HepG2 (cell line): ENCODE data around the gene MRPL38. TPM values are rescaled to one million over a fixed set of nuclear protein-coding genes. Genes with fewer than 3 reads are reported as not detected.

ENCODE experiments used
- CENPX ChIP-seq: sonication (generic); formaldehyde crosslinking; IDR thresholded peaks from 2 replicates; pipeline ENCODE4 v1.9.0; 2021; ENCODE audit warnings: mild to moderate bottlenecking, missing genetic modification reagents, moderate library complexity
- GABPB1 ChIP-seq: IDR thresholded peaks from 2 replicates; pipeline ENCODE4 v1.6.1; 2016; ENCODE audit warnings: mild to moderate bottlenecking, missing genetic modification reagents, moderate library complexity, missing compliant biosample characterization
- HNF4A ChIP-seq: sonication (generic); formaldehyde crosslinking; IDR thresholded peaks from 2 replicates; pipeline ENCODE4 v1.4.0; 2020; ENCODE audit warnings: missing genetic modification reagents
- HOXD1 ChIP-seq: sonication (generic); formaldehyde crosslinking; IDR thresholded peaks from 2 replicates; pipeline ENCODE4 v1.5.0; 2020; ENCODE audit warnings: missing genetic modification reagents
- KLF16 ChIP-seq, 2 experiments: sonication (generic) in 1 of 2; formaldehyde crosslinking in 1 of 2; IDR thresholded peaks; 2 replicates each; pipeline versions ENCODE4 v1.6.1 to v1.8.0; 2016 to 2023; ENCODE audit warnings: missing genetic modification reagents in 2 of 2, missing compliant biosample characterization in 1 of 2
- MIER2 ChIP-seq: IDR thresholded peaks from 2 replicates; pipeline ENCODE4 v1.6.1; 2016; ENCODE audit warnings: missing biosample characterization, missing genetic modification reagents
- RBM22 ChIP-seq: fragments of 200-400 bp; formaldehyde crosslinking; optimal IDR thresholded peaks from 2 replicates; pipeline ENCODE3; 2017; ENCODE audit warnings: mild to moderate bottlenecking, low read length, moderate library complexity
- RELA ChIP-seq: sonication (generic); formaldehyde crosslinking; IDR thresholded peaks from 2 replicates; pipeline ENCODE4 v1.4.0; 2020; ENCODE audit warnings: missing genetic modification reagents
- SAP130 ChIP-seq: IDR thresholded peaks from 2 replicates; pipeline ENCODE4 v1.6.1; 2016; ENCODE audit warnings: low read depth
- SP1 ChIP-seq, 2 experiments: fragments of 450-650 bp in 1 of 2; sonication (generic) in 1 of 2; formaldehyde crosslinking in 1 of 2; IDR thresholded peaks; 2 replicates each; pipeline versions ENCODE4 v1.4.0 to v1.6.1; 2016 to 2020; ENCODE audit warnings: missing genetic modification reagents in 1 of 2
- TEAD2 ChIP-seq: sonication (generic); formaldehyde crosslinking; IDR thresholded peaks from 2 replicates; pipeline ENCODE4 v1.9.0; 2021; ENCODE audit warnings: missing genetic modification reagents
- TFDP1 ChIP-seq: IDR thresholded peaks from 2 replicates; pipeline ENCODE4 v1.6.1; 2016; ENCODE audit warnings: missing compliant biosample characterization, missing genetic modification reagents, borderline replicate concordance
- ZNF138 ChIP-seq: sonication (generic); formaldehyde crosslinking; IDR thresholded peaks from 2 replicates; pipeline ENCODE4 v1.5.0; 2020; ENCODE audit warnings: mild to moderate bottlenecking, low read depth, missing genetic modification reagents
- ZNF343 ChIP-seq: sonication (generic); formaldehyde crosslinking; IDR thresholded peaks from 2 replicates; pipeline ENCODE4 v1.4.0; 2020; ENCODE audit warnings: mild to moderate bottlenecking, missing genetic modification reagents
- ZNF513 ChIP-seq: sonication (generic); formaldehyde crosslinking; conservative IDR thresholded peaks from 2 replicates; pipeline ENCODE4 v1.5.0; 2020; ENCODE audit warnings: missing genetic modification reagents
- ZNF546 ChIP-seq: sonication (generic); formaldehyde crosslinking; conservative IDR thresholded peaks from 2 replicates; pipeline ENCODE4 v1.8.1; 2023; ENCODE audit warnings: mild to moderate bottlenecking, missing genetic modification reagents
- ZNF704 ChIP-seq: sonication (generic); formaldehyde crosslinking; IDR thresholded peaks from 2 replicates; pipeline ENCODE4 v1.8.1; 2023; ENCODE audit warnings: mild to moderate bottlenecking, inconsistent platforms, moderate library complexity, missing genetic modification reagents, borderline replicate concordance
- ZNF710 ChIP-seq: sonication (generic); formaldehyde crosslinking; IDR thresholded peaks from 2 replicates; pipeline ENCODE4 v1.5.0; 2020; ENCODE audit warnings: mild to moderate bottlenecking, missing genetic modification reagents, borderline replicate concordance
- ZNF772 ChIP-seq: sonication (generic); formaldehyde crosslinking; IDR thresholded peaks from 2 replicates; pipeline ENCODE4 v1.5.0; 2020; ENCODE audit warnings: mild to moderate bottlenecking, missing genetic modification reagents
- ZNF773 ChIP-seq: sonication (generic); formaldehyde crosslinking; IDR thresholded peaks from 2 replicates; pipeline ENCODE4 v1.4.0; 2020; ENCODE audit warnings: missing genetic modification reagents, borderline replicate concordance
- ZNF790 ChIP-seq: sonication (generic); formaldehyde crosslinking; IDR thresholded peaks from 2 replicates; pipeline ENCODE4 v1.8.0; 2022; ENCODE audit warnings: missing genetic modification reagents, mild to moderate bottlenecking, borderline replicate concordance
- polyA plus RNA-seq, 8 experiments: library from polyadenylated mRNA; depleted of rRNA in 3 of 8; stranded (reverse) in 7 of 8; unstranded in 1 of 8; fragments of >200 nt; fragmentation: Illumina TruSeq in 4 of 8; extraction: Trizol in 4 of 8; gene quantifications; 2 replicates each; pipeline versions ENCODE4 v1.2.1 to v1.2.3, GENCODE V29; 2011 to 2016; ENCODE audit warnings: low read depth in 4 of 8, missing spikeins in 1 of 8, mixed read lengths in 1 of 8; ENCODE audit not compliant: insufficient read depth in 1 of 8
- total RNA-seq, 5 experiments: library from RNA; depleted of rRNA; stranded (reverse); fragments of >200 nt; fragmentation: Illumina TruSeq; extraction: Trizol; gene quantifications; 2 replicates each; pipeline ENCODE4 v1.2.3, GENCODE V29; 2016; ENCODE audit warnings: low read depth in 1 of 5

The MRPL38 gene
- total and polyA plus RNA-seq, 2 of the 13 experiments (the other 11 are each of a cell fraction or from before 2014, with no cell fraction given) = 83.7 to 125 TPM

- TF ChIP-seq ZNF138 (CRISPR knock-in tag) (0 out of 2 replicates have a peak, but pooled peaks have one; percentile 33), TEAD2 (CRISPR knock-in tag) (0 out of 2 replicates have a peak, but pooled peaks have one; percentile 20), ZNF772 (CRISPR knock-in tag) (peak; percentile 53; the same call in 1 of the 2 replicates), ZNF704 (no peak), ZNF513 (CRISPR knock-in tag) (no peak), CENPX (CRISPR knock-in tag) (no peak), RELA (CRISPR knock-in tag) (no peak), GABPB1 (CRISPR knock-in tag) (peak; percentile 59), HNF4A (CRISPR knock-in tag) (peak; percentile 94), ZNF790 (CRISPR knock-in tag) (0 out of 2 replicates have a peak, but pooled peaks have one; percentile 41), RBM22 (no peak), SAP130 (CRISPR knock-in tag) (peak; percentile 80), MIER2 (CRISPR knock-in tag) (peak; percentile 80), HOXD1 (peak; percentile 81), ZNF773 (0 out of 2 replicates have a peak, but pooled peaks have one; percentile 40), ZNF343 (CRISPR knock-in tag) (peak; percentile 79; the same call in 1 of the 2 replicates), ZNF710 (CRISPR knock-in tag) (no peak; the same call in 1 of the 2 replicates), TFDP1 (CRISPR knock-in tag) (0 out of 2 replicates have a peak, but pooled peaks have one; percentile 21), SP1 (IDR thresholded peaks at IDR 0.05) (no peak), SP1 (CRISPR knock-in tag; IDR thresholded peaks at IDR 0.05) (peak; percentile 43), ZNF546 (no peak; the same call in 1 of the 2 replicates), KLF16 (CRISPR knock-in tag; IDR thresholded peaks at IDR 0.05) (peak in 1 of 2 experiments; percentile 82; a peak in 2 of 4 replicates)
Measured at GRCh38 chr17:75891605-75892555, 12.8 kb downstream of the MRPL38 start (continued).
